Upper lobe of right lung (tissue), 1 donor: ENCODE data around the gene EIF3K. TPM values are rescaled to one million over a fixed set of nuclear protein-coding genes. Genes with fewer than 3 reads are reported as not detected.
A peak's percentile ranks its signal among the peaks of the same experiment; 100 is the strongest.

Experiments used
- ATAC-seq: fragments of 200-7000 bp; cut with Tn5 transposase; one replicate; pipeline ENCODE4 v1.9.1; 2020; ENCODE audit warnings: mild to moderate bottlenecking, moderate library complexity
- DNase-seq: peaks from one replicate; pipeline ENCODE4 v3.0.0-alpha.2; 2020
- H3K27ac ChIP-seq: fragments of 200-600 bp; one replicate; pipeline ENCODE4 v1.8.0; 2022
- H3K27me3 ChIP-seq: fragments of 200-600 bp; one replicate; pipeline ENCODE4 v1.8.0; 2022; ENCODE audit warnings: mild to moderate bottlenecking
- H3K36me3 ChIP-seq: fragments of 200-600 bp; one replicate; pipeline ENCODE4 v1.8.0; 2022
- H3K4me1 ChIP-seq: fragments of 200-600 bp; one replicate; pipeline ENCODE4 v1.8.0; 2022
- H3K4me3 ChIP-seq: fragments of 200-600 bp; one replicate; pipeline ENCODE4 v1.8.0; 2022; ENCODE audit warnings: mild to moderate bottlenecking
- H3K9me3 ChIP-seq: fragments of 200-600 bp; one replicate; pipeline ENCODE4 v1.8.0; 2022
- intact Hi-C: fragments of 100-400 bp; cut with DNase I; formaldehyde crosslinking; loops from one replicate; pipeline ENCODE4 v1.11.0; 2022
- total RNA-seq: library from RNA; stranded (reverse); fragmentation: NEBNext Ultra II Directional; extraction: Animal tissue kit (Norgen Biotek cat#: 25700); gene quantifications from one replicate; pipeline ENCODE4 v1.2.1, GENCODE V29; 2021
- TF ChIP-seq, protein P1 (sequence below): fragments of 200-600 bp; IDR thresholded peaks from one replicate; pipeline ENCODE4 v1.8.0; 2022; ENCODE audit warnings: antibody characterized with exemption
- donor health status: DM: no; HTN: yes; CAD: no; lungs with severe emphysema.

The EIF3K gene
- total RNA-seq, 1 donor from 2014 or later, result 215 TPM

DNA sequence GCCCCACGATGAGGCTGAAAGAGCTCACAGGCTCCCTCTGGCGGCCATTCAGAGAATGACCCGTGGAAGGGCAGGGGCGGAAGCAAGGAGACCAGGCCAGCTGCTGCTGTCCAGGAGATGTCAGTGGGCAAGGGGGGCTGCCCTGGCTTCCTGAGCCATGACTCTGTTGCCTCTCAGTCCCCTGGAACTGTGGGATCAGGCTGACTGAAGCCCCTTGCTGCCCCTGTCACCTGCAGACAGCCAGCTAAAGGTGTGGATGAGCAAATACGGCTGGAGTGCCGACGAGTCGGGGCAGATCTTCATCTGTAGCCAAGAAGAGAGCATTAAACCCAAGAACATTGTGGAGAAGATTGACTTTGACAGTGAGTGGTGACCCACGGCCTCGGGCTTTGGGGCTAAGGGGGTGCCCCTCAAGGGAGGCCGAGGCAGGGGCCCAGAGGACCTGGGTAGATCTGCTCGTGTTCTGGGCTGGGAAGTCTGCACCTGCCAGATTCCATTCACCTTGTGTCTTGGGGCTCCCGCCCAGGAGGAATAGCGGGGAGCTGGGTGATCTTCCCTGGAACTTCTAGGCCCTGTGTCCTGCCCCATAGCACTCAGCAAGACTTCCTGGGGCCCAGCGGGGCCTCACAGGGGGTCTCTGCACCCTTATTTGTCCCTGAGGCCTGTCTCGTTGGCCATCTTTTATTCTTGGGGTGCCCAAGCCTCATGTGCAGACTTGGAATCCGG, 15.9 kb downstream of the EIF3K start:
- peak; percentile 86 for DNase-seq
- Histone ChIP-seq H3K36me3 (peaks cover 36% of the 10 kb centered on the region), H3K9me3 (no peaks in the 10 kb centered on the region), H3K27me3 (no peaks in the 10 kb centered on the region), H3K4me3 (no peak overlapping the region), H3K4me1 (peaks cover 4% of the 10 kb centered on the region), H3K27ac (peak overlapping the region; percentile 13)
- TF ChIP-seq, protein P1, sequence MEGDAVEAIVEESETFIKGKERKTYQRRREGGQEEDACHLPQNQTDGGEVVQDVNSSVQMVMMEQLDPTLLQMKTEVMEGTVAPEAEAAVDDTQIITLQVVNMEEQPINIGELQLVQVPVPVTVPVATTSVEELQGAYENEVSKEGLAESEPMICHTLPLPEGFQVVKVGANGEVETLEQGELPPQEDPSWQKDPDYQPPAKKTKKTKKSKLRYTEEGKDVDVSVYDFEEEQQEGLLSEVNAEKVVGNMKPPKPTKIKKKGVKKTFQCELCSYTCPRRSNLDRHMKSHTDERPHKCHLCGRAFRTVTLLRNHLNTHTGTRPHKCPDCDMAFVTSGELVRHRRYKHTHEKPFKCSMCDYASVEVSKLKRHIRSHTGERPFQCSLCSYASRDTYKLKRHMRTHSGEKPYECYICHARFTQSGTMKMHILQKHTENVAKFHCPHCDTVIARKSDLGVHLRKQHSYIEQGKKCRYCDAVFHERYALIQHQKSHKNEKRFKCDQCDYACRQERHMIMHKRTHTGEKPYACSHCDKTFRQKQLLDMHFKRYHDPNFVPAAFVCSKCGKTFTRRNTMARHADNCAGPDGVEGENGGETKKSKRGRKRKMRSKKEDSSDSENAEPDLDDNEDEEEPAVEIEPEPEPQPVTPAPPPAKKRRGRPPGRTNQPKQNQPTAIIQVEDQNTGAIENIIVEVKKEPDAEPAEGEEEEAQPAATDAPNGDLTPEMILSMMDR, result peak; percentile 98
- peak; percentile 82 for ATAC-seq
- intact Hi-C loops, result no loop called here

DNA sequence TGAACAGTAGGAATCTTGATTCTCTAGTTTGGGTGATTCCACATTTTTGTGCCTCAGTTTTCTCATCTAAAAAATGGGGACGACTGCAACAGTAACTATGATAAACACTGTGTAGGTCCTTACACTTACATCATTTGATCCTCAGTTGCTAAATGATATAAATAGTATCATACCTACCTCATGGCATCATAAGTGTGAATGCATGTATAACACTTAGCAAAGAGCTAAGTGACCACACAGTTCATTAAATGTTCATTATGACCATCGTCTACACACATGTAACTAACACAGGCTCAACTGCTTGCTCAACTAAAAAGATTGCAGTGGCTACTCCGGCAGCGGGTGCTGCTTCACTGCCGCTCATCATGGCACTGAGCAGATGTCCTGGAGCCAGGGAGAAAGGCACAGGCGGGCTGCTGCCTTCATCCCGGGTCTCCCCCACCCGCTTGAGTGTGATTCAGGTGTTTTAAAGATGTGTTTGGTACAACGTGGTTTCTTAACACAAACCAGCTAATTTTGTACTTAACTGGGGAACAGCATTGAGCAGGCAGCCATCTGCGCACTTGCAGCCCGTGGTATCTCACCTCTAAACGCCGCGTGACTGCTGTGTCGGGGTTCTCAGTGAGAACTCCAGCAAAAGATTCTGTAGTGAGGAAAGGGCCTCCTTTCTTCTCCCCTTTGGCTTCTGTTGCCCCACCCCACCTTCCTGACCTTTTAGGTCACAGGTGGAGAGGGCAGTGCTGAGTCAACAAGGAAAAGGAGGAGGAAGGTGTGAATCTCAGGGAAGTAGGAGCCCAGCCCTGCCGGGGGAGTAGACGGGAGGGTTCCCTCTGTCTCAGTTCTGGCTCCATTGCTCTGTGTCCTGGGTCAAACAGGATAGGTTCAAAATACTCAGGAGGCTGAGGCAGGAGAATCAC, 16.8 kb downstream of the EIF3K start:
- Histone ChIP-seq H3K27ac (peak overlapping the region; percentile 40), H3K4me3 (no peak overlapping the region), H3K27me3 (no peaks in the 10 kb centered on the region), H3K9me3 (no peaks in the 10 kb centered on the region), H3K4me1 (peaks cover 4% of the 10 kb centered on the region), H3K36me3 (peaks cover 30% of the 10 kb centered on the region)
- no peak for DNase-seq
- TF ChIP-seq, protein P1, result no peak
- no peak for ATAC-seq
- intact Hi-C loops, result no loop called here

DNA sequence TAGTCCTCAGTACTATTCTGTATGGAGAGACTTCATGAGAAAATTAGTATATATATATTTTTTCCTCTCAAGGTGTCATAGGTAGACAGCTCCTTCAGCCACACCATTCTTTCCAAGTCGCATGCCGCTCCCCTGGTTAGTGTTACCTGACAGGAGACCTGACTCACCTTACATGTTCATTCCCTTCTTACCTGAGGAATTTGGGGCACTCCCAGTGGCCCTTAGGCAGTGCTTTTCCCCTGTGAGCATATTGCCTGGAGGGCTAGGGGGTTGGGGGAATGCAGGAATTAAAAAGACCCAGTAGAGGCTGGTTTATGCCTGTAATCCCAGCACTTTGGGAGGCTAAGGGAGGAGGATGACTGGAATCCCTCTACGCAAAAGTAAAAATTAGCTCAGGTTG, 19.5 kb downstream of the EIF3K start:
- Histone ChIP-seq H3K4me3 (no peak overlapping the region), H3K27ac (no peak overlapping the region), H3K4me1 (no peaks in the 10 kb centered on the region), H3K9me3 (no peaks in the 10 kb centered on the region), H3K36me3 (peaks cover 18% of the 10 kb centered on the region), H3K27me3 (no peaks in the 10 kb centered on the region)
- DNase-seq (no peak), ATAC-seq (no peak)
- TF ChIP-seq, protein P1, result no peak
- intact Hi-C loops, result no loop called here

DNA sequence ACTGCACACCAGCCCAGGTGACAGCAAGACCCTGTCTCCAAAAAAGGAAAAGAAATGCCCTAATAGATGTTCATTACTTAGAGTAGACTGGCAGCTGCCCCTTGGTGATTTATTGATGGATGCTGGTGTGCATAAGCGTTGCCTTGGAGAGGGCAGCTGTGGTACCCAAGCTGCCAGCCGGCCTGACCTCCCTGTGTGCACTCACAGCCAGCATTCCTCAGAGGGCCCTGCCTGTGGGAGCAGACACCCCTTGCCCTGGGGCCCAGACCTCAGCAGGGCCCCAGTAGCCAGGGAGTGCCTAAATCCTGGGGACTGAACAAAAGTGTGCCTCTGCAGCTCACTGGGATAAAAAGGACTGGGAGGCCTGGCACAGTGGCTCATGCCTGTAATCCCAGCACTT, 20.7 kb downstream of the EIF3K start:
- TF ChIP-seq, protein P1, result no peak
- H3K4me3 ChIP-seq, result no peak overlapping the region
- peaks cover 16% of the 10 kb centered on the region for H3K36me3 ChIP-seq
- H3K27ac ChIP-seq, result no peak overlapping the region
- DNase-seq (no peak), ATAC-seq (no peak)
- H3K4me1 ChIP-seq, result no peaks in the 10 kb centered on the region
- no peaks in the 10 kb centered on the region for H3K9me3 ChIP-seq
- no peaks in the 10 kb centered on the region for H3K27me3 ChIP-seq
- intact Hi-C loops, result no loop called here

DNA sequence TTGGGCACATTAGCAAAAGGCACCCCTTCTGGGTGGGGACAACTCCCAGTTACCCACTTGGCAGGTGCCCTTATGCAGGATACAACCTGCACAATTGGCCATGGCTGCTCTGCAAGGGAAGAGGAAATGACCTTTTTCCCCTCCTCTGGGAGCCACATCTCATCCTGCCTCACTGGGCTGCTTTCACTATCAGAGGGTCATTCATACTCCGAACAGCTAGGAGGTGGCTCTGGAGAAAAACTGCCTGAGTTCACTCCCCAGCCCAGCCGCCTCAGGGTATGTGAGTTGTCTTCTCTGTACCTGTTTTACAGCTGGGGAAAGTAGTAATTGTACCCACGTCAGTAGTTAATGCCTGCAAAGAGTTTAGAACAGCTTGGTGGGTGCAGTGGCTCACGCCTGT, 21.4 kb downstream of the EIF3K start:
- Histone ChIP-seq H3K4me3 (no peak overlapping the region), H3K4me1 (no peaks in the 10 kb centered on the region), H3K9me3 (no peaks in the 10 kb centered on the region), H3K27ac (no peak overlapping the region), H3K27me3 (no peaks in the 10 kb centered on the region), H3K36me3 (peaks cover 11% of the 10 kb centered on the region)
- TF ChIP-seq, protein P1, result no peak
- intact Hi-C loops, result no loop called here
- DNase-seq (no peak), ATAC-seq (no peak)
